GM20431 (cell line): Measurements from ENCODE around the gene TMEM63A.

Experiments
- in situ Hi-C: fragments of 300-500 bp; cut with MseI, MboI; formaldehyde crosslinking; loops from one replicate; pipeline ENCODE4 v1.15.0; 2020; ENCODE audit warnings: low sequenced_read_pairs; ENCODE audit not compliant: unreplicated experiment

TMEM63A gene

GRCh38 chr1:225870911-225871310, 11.3 kb downstream of the TMEM63A start:
- in situ Hi-C loops = no loop called here

- in situ Hi-C loops = no loop called here
These were observed 13.4 kb downstream of the TMEM63A start for GRCh38 chr1:225868631-225869330.

- in situ Hi-C loops = no loop called here
These were observed 15.2 kb downstream of the TMEM63A start for GRCh38 chr1:225866981-225867380.

GRCh38 chr1:225866061-225866837, 15.9 kb downstream of the TMEM63A start:
- in situ Hi-C loops = no loop called here

- in situ Hi-C loops = no loop called here
These were observed 16.7 kb downstream of the TMEM63A start for GRCh38 chr1:225865514-225865913.

- in situ Hi-C loops = no loop called here
These were observed 19.0 kb downstream of the TMEM63A start for GRCh38 chr1:225863167-225863566.

- in situ Hi-C loops = no loop called here
These were observed 19.6 kb downstream of the TMEM63A start for GRCh38 chr1:225862581-225862950.

GRCh38 chr1:225861834-225862580, 20.2 kb downstream of the TMEM63A start:
- in situ Hi-C loops = no loop called here

- in situ Hi-C loops = no loop called here
These were observed 21.2 kb downstream of the TMEM63A start for GRCh38 chr1:225860876-225861441.

- in situ Hi-C loops = no loop called here
These were observed 22.1 kb downstream of the TMEM63A start for GRCh38 chr1:225860107-225860506.

GRCh38 chr1:225859151-225859550, 23.0 kb downstream of the TMEM63A start:
- in situ Hi-C loops = no loop called here

- in situ Hi-C loops = no loop called here
These were observed 24.9 kb downstream of the TMEM63A start for GRCh38 chr1:225857256-225857655.

GRCh38 chr1:225855503-225856300, 26.5 kb downstream of the TMEM63A start:
- in situ Hi-C loops = no loop called here

GRCh38 chr1:225853441-225853840, 28.7 kb downstream of the TMEM63A start:
- in situ Hi-C loops = no loop called here

- in situ Hi-C loops = no loop called here
These were observed 29.6 kb downstream of the TMEM63A start for GRCh38 chr1:225852413-225853124.

- in situ Hi-C loops = no loop called here
These were observed 30.4 kb downstream of the TMEM63A start for GRCh38 chr1:225851805-225852204.

- in situ Hi-C loops = no loop called here
These were observed 31.8 kb downstream of the TMEM63A start for GRCh38 chr1:225850370-225850769.

- in situ Hi-C loops = no loop called here
These were observed 32.3 kb downstream of the TMEM63A start for GRCh38 chr1:225849925-225850324.
